ENCODE measurements around the gene TYR.

DNA sequence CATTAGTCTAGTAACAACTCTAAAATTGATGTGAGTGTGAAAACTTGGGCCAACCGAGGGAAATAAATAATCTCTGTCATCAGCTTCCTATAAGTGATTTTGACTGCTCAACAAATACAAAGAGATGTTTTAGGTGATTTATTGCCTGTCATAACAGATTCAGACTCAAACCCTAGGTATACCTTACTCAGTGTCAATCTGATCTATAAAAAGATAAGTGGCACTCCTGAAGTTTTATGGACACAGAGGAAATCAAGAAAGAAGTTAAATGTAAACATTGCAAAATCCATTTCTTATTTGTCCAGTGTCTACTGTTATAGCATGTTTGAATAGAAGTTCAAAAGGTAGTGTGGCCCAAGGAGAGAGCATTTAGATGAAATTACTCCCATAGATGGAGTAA lies 30.4 kb upstream of the TYR start:
- TF ChIP-seq CTCF (conservative IDR thresholded peaks at IDR 0.05) (no peak), EZH2 (IDR thresholded peaks at IDR 0.05; ENCODE audit: low read depth) (no peak)

Data from PC-9 (cell line).